Upper lobe of left lung (tissue), 4 donors: ENCODE results near the gene SORL1.

Experiments
- CTCF ChIP-seq, 6 experiments: fragments of 450-650 bp in 4 of 6; fragments of 200-600 bp in 2 of 6; sonication (generic) in 2 of 6; IDR thresholded peaks; one replicate each; pipeline ENCODE4 v1.5.1; 2016 to 2019; ENCODE audit warnings: antibody characterized with exemption in 6 of 6
- POLR2AphosphoS5 ChIP-seq, 2 donors: sonication (generic); formaldehyde crosslinking; IDR thresholded peaks; one replicate each; pipeline ENCODE4 v1.5.1; 2017; ENCODE audit warnings: antibody characterized with exemption in 2 of 2

GRCh38 chr11:121458551-121458950 is 6.4 kb downstream of the SORL1 start:
- TF ChIP-seq CTCF (IDR thresholded peaks at IDR 0.05) (no peak), POLR2AphosphoS5 (IDR thresholded peaks at IDR 0.05) (no peak)
